ENCODE data around the gene GPNMB. TPM values are rescaled to one million over a fixed set of nuclear protein-coding genes. Genes with fewer than 3 reads are reported as not detected.

The GPNMB gene
- total and polyA plus RNA-seq, 2 of the 4 experiments (the other 2 are of a cell fraction), result under 0.01 to 0.14 TPM

GRCh38 chr7:23295401-23295697 lies 48.8 kb downstream of the GPNMB start:
- dilution Hi-C loops (cut with HindIII; ENCODE audit: low sequenced_read_pairs, unreplicated experiment), result no loop called here

More at GRCh38 chr7:23295401-23295697, 48.8 kb downstream of the GPNMB start:
- no peak overlapping the region for H2BK120ac ChIP-seq (ENCODE audit: low read depth, low read length)
- H3K4me3 ChIP-seq (ENCODE audit: insufficient read depth, low read depth, low read length), result no peak overlapping the region
- H3K18ac ChIP-seq (ENCODE audit: low read depth, low read length), result no peak overlapping the region
- in situ Hi-C loops (cut with MboI; ENCODE audit: low sequenced_read_pairs) (no loop called here), intact Hi-C loops (cut with micrococcal nuclease) (no loop called here)
- H3K27ac ChIP-seq (ENCODE audit: insufficient read depth, low read length), result no peak overlapping the region
- peaks cover 2% of the 10 kb centered on the region; the same call in 1 of the 2 replicates for H4K20me1 ChIP-seq (ENCODE audit: insufficient read depth, low read length)
- DNase-seq, result no peak
- no peak for ATAC-seq (ENCODE audit: low read depth)
- no peak overlapping the region for H3K9ac ChIP-seq (ENCODE audit: low read depth, low read length)
- H2BK15ac ChIP-seq (ENCODE audit: low read depth, low read length), result no peak overlapping the region
- H3K9me1 ChIP-seq (ENCODE audit: insufficient read depth, low read length), result peaks cover 7% of the 10 kb centered on the region; the same call in 1 of the 2 replicates
- ChIA-PET POLR2A (ENCODE audit: unreplicated experiment) (no interaction called here), CTCF (no interaction called here)
- no peak overlapping the region for H2AK5ac ChIP-seq (ENCODE audit: low read depth, low read length)
- H3K56ac ChIP-seq (ENCODE audit: extremely low read depth, insufficient read depth, low read length), result no peak overlapping the region
- no peak overlapping the region for H2AFZ ChIP-seq (replicated peaks; ENCODE audit: low read length, poor library complexity)
- TF ChIP-seq SMC3 (IDR thresholded peaks at IDR 0.05; ENCODE audit: low read depth, low read length) (no peak), MAFK (IDR thresholded peaks at IDR 0.05; ENCODE audit: low read depth, low read length) (no peak), FOS (IDR thresholded peaks at IDR 0.05; ENCODE audit: low read depth, low read length) (no peak), ELK1 (IDR thresholded peaks at IDR 0.05; ENCODE audit: borderline replicate concordance, low read depth, low read length) (no peak), MAZ (IDR thresholded peaks at IDR 0.05; ENCODE audit: borderline replicate concordance, low read depth, low read length) (no peak), CEBPB (IDR thresholded peaks at IDR 0.05; ENCODE audit: low read depth, low read length) (no peak), USF2 (IDR thresholded peaks at IDR 0.05; ENCODE audit: low read depth, low read length) (no peak), RAD21 (IDR thresholded peaks at IDR 0.05; ENCODE audit: low read length) (no peak), NFE2L2 (IDR thresholded peaks at IDR 0.05; ENCODE audit: low read depth, low read length) (no peak), RFX5 (IDR thresholded peaks at IDR 0.05; ENCODE audit: low read depth, low read length) (no peak), POLR2A (IDR thresholded peaks at IDR 0.05; ENCODE audit: low read depth, low read length) (no peak)
- H4K8ac ChIP-seq (ENCODE audit: low read depth in 2 of 2, low read length in 2 of 2), result no peak overlapping the region
- H3K27me3 ChIP-seq (ENCODE audit: control insufficient read depth, insufficient read depth, low read length), result no peaks in the 10 kb centered on the region
- peaks cover 2 to 12% of the 10 kb centered on the region in 2 experiments; a peak in 3 of 4 replicates for H3K79me1 ChIP-seq (ENCODE audit: low read depth in 1 of 2, low read length in 2 of 2)
- no peak overlapping the region for H2AK9ac ChIP-seq (replicated peaks; ENCODE audit: low read depth, low read length, poor library complexity)
- no peak overlapping the region for H3K23ac ChIP-seq (ENCODE audit: low read depth, low read length)
- no peaks in the 10 kb centered on the region for H3K9me3 ChIP-seq (ENCODE audit: control insufficient read depth, insufficient read depth, low read length)
- H4K5ac ChIP-seq (ENCODE audit: low read depth, low read length), result no peak overlapping the region
- H3K4me2 ChIP-seq (ENCODE audit: low read depth, low read length), result no peak overlapping the region
- H3K14ac ChIP-seq (replicated peaks; ENCODE audit: low read depth, low read length), result no peak overlapping the region
- H4K91ac ChIP-seq (ENCODE audit: insufficient read depth, low read depth, low read length), result no peak overlapping the region
- no peak overlapping the region for H3K4ac ChIP-seq (ENCODE audit: low read depth, low read length)
- no peak overlapping the region for H2BK20ac ChIP-seq (ENCODE audit: low read depth, low read length)
- no peak overlapping the region for H2BK5ac ChIP-seq (ENCODE audit: low read depth, low read length, poor library complexity, severe bottlenecking)
- no TSS peak for BruUV-seq (replicated peaks)
- no peaks in the 10 kb centered on the region for H3K36me3 ChIP-seq (ENCODE audit: control insufficient read depth, insufficient read depth, low read length)
- peaks cover 2% of the 10 kb centered on the region for H3K4me1 ChIP-seq (ENCODE audit: control insufficient read depth, insufficient read depth, low read length)
